Right lobe of liver (tissue), 4 donors: Measurements from ENCODE around the gene ACACA.

Source experiments
- POLR2A ChIP-seq: fragments of 450-650 bp; IDR thresholded peaks from one replicate; pipeline ENCODE4 v1.6.1; 2017; ENCODE audit warnings: antibody characterized with exemption, mild to moderate bottlenecking
- TF ChIP-seq, protein P1 (sequence below), 4 donors: fragments of 200-600 bp in 3 of 4; fragments of 450-650 bp in 1 of 4; IDR thresholded peaks; one replicate each; pipeline versions ENCODE4 v1.5.1 to v1.8.0; 2016 to 2022; ENCODE audit warnings: antibody characterized with exemption in 4 of 4, mild to moderate bottlenecking in 2 of 4
- donor health status: DM: no; HTN: no; CAD: no.
- donor health status: DM: no; HTN: no; CAD: no.
- donor health status: DM: no; HTN: yes; CAD: no.

DNA sequence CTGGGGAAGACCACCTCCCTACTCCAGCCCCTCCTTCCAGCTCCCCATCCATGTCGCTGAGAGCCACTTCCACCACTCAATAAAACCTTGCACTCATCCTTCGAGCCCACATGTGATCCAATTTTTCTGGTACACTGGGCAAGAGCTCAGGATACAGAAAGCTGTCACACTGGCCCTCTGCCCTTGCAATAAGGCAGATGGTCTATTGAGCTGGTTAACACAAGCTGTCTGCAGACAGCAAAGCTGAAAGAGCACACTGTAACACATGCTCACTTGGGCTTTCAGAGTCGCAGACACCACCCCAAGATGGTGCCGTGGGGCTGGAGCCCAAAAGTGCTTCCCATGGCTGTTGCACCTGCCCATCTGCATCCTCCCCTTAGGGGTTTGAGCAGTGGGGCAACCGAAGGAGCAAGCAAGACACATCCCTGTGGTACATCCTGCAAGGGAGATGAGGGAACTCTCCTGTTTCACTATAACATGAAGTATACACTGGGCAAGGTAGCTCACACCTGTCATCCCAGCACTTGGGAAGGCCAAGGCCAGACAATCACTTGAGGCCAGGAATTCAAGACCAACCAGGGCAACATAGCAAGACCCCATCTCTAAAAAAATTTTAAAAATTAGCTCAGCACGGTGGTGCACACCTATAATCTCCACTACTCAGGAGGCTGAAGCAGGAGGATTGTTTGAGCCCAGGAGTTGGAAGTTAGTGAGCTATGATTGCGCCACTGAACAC, 83.6 kb downstream of the ACACA start:
- TF ChIP-seq, protein P1, sequence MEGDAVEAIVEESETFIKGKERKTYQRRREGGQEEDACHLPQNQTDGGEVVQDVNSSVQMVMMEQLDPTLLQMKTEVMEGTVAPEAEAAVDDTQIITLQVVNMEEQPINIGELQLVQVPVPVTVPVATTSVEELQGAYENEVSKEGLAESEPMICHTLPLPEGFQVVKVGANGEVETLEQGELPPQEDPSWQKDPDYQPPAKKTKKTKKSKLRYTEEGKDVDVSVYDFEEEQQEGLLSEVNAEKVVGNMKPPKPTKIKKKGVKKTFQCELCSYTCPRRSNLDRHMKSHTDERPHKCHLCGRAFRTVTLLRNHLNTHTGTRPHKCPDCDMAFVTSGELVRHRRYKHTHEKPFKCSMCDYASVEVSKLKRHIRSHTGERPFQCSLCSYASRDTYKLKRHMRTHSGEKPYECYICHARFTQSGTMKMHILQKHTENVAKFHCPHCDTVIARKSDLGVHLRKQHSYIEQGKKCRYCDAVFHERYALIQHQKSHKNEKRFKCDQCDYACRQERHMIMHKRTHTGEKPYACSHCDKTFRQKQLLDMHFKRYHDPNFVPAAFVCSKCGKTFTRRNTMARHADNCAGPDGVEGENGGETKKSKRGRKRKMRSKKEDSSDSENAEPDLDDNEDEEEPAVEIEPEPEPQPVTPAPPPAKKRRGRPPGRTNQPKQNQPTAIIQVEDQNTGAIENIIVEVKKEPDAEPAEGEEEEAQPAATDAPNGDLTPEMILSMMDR (IDR thresholded peaks at IDR 0.05), result no peak
- TF ChIP-seq POLR2A, result no peak
